CD14-positive monocyte (primary cell): ENCODE measurements around the gene PTPN14. TPM values are rescaled to one million over a fixed set of nuclear protein-coding genes. Genes with fewer than 3 reads are reported as not detected.

Experiments
- DNase-seq, 3 donors: peaks; one replicate each; pipeline ENCODE4 v3.0.0-alpha.2; 2011 to 2022
- H2AFZ ChIP-seq: 2 replicates; pipeline ENCODE4 v1.6.0; 2012; ENCODE audit warnings: mild to moderate bottlenecking, low read depth, low read length, inconsistent platforms; ENCODE audit not compliant: insufficient read depth, poor library complexity, severe bottlenecking
- H3K27ac ChIP-seq, 2 donors: 1 replicate in 1 of 2; 2 replicates in 1 of 2; pipeline ENCODE4 v1.5.1; 2012 to 2013; ENCODE audit warnings: low read length in 2 of 2, control low read depth in 1 of 2, inconsistent platforms in 1 of 2, low read depth in 1 of 2, mild to moderate bottlenecking in 1 of 2
- H3K27me3 ChIP-seq, 2 donors: one replicate each; pipeline versions ENCODE4 v1.6.0 to v1.6.1; 2011 to 2013; ENCODE audit warnings: low read length in 2 of 2; ENCODE audit not compliant: control insufficient read depth in 2 of 2, insufficient read depth in 2 of 2
- H3K36me3 ChIP-seq, 2 donors: replicated peaks in 1 of 2; 1 replicate in 1 of 2; 2 replicates in 1 of 2; pipeline versions ENCODE4 v1.5.1 to v1.6.1; 2012 to 2013; ENCODE audit warnings: low read length in 2 of 2, control low read depth in 1 of 2, inconsistent platforms in 1 of 2, mild to moderate bottlenecking in 1 of 2; ENCODE audit not compliant: insufficient read depth in 2 of 2, control insufficient read depth in 1 of 2
- H3K4me1 ChIP-seq, 2 donors: 1 replicate in 1 of 2; 2 replicates in 1 of 2; pipeline versions ENCODE4 v1.5.1 to v1.6.1; 2012 to 2013; ENCODE audit warnings: low read length in 2 of 2, control low read depth in 1 of 2, inconsistent platforms in 1 of 2, mild to moderate bottlenecking in 1 of 2, moderate library complexity in 1 of 2; ENCODE audit not compliant: insufficient read depth in 2 of 2, control insufficient read depth in 1 of 2
- H3K4me2 ChIP-seq: replicated peaks from 2 replicates; pipeline ENCODE3; 2012; ENCODE audit warnings: low read length, moderate library complexity, mild to moderate bottlenecking; ENCODE audit not compliant: poor library complexity, severe bottlenecking; ENCODE audit errors: extremely low read depth
- H3K4me3 ChIP-seq, 3 experiments: fragments of 200-600 bp in 1 of 3; sonication (generic) in 1 of 3; replicated peaks in 1 of 3; 1 replicate in 2 of 3; 2 replicates in 1 of 3; pipeline ENCODE4 v1.5.1; 2011 to 2013; ENCODE audit warnings: low read length in 3 of 3, mild to moderate bottlenecking in 3 of 3, control low read depth in 2 of 3, low read depth in 2 of 3, inconsistent platforms in 1 of 3, moderate library complexity in 1 of 3
- H3K79me2 ChIP-seq: 2 replicates; pipeline ENCODE4 v1.6.0; 2012; ENCODE audit warnings: mild to moderate bottlenecking, control low read depth, inconsistent platforms, low read length, moderate library complexity; ENCODE audit not compliant: insufficient read depth
- H3K9ac ChIP-seq: 2 replicates; pipeline ENCODE4 v1.6.0; 2017; ENCODE audit warnings: low read length, mild to moderate bottlenecking; ENCODE audit not compliant: insufficient read depth, poor library complexity, severe bottlenecking
- H3K9me3 ChIP-seq, 2 donors: replicated peaks in 1 of 2; 1 replicate in 1 of 2; 2 replicates in 1 of 2; pipeline versions ENCODE4 v1.5.1 to v1.6.1; 2012 to 2013; ENCODE audit warnings: low read length in 2 of 2, control low read depth in 1 of 2; ENCODE audit not compliant: control insufficient read depth in 1 of 2, insufficient read depth in 1 of 2
- H4K20me1 ChIP-seq: 2 replicates; pipeline ENCODE4 v1.6.0; 2012; ENCODE audit warnings: mild to moderate bottlenecking, low read length, control low read depth, moderate library complexity; ENCODE audit not compliant: insufficient read depth
- H3K27ac Mint-ChIP-seq, 7 donors: one replicate each; pipeline ENCODE4 v1.8.0; 2020; ENCODE audit warnings: mild to moderate bottlenecking in 7 of 7, mixed read lengths in 7 of 7, moderate library complexity in 6 of 7, inconsistent platforms in 2 of 7
- H3K27me3 Mint-ChIP-seq, 3 donors: one replicate each; pipeline ENCODE4 v1.8.0; 2021 to 2022; ENCODE audit warnings: low read depth in 3 of 3, mild to moderate bottlenecking in 3 of 3, mixed read lengths in 3 of 3, moderate library complexity in 3 of 3, inconsistent platforms in 1 of 3
- H3K36me3 Mint-ChIP-seq, 2 donors: one replicate each; pipeline ENCODE4 v1.8.0; 2020; ENCODE audit warnings: mixed read lengths in 2 of 2, inconsistent platforms in 1 of 2, mild to moderate bottlenecking in 1 of 2
- H3K4me1 Mint-ChIP-seq: one replicate; pipeline ENCODE4 v1.8.0; 2020; ENCODE audit warnings: mild to moderate bottlenecking, mixed read lengths
- H3K4me3 Mint-ChIP-seq, 2 donors: one replicate each; pipeline ENCODE4 v1.8.0; 2020; ENCODE audit warnings: mild to moderate bottlenecking in 2 of 2, mixed read lengths in 2 of 2, moderate library complexity in 1 of 2
- H3K9me3 Mint-ChIP-seq, 7 donors: one replicate each; pipeline ENCODE4 v1.8.0; 2020 to 2022; ENCODE audit warnings: mixed read lengths in 7 of 7, mild to moderate bottlenecking in 6 of 7, moderate library complexity in 6 of 7, inconsistent platforms in 2 of 7
- CTCF ChIP-seq: fragments of 200-600 bp; IDR thresholded peaks from one replicate; pipeline ENCODE4 v1.8.0; 2022; ENCODE audit warnings: antibody characterized with exemption, mild to moderate bottlenecking
- WGBS: methylation state at CpG from one replicate; pipeline ENCODE4 v1.1.5; 2013; ENCODE audit warnings: missing lambda C conversion rate; ENCODE audit not compliant: insufficient coverage; 5-methylcytosine and 5-hydroxymethylcytosine counted together
- intact Hi-C, 2 donors: fragments of 100-400 bp; cut with micrococcal nuclease; formaldehyde crosslinking; loops; one replicate each; pipeline versions ENCODE4 v1.15.0 to v1.15.1; 2023
- polyA plus RNA-seq, 3 donors: library from polyadenylated mRNA; depleted of rRNA in 1 of 3; unstranded in 2 of 3; stranded (reverse) in 1 of 3; fragments of 300-500 nt in 2 of 3; fragments of >200 nt in 1 of 3; fragmentation: Illumina TruSeq in 2 of 3; gene quantifications; 1 replicate in 2 of 3; 2 replicates in 1 of 3; pipeline ENCODE4 v1.2.3, GENCODE V29; 2012 to 2021

Gene PTPN14
- polyA plus RNA-seq, 3 donors: 0.01 TPM; not detected in 1

GRCh38 chr1:214317734-214318133 is 233.7 kb downstream of the PTPN14 start:
- Histone ChIP-seq H3K27ac (no peak overlapping the region), H3K4me2 (no peak overlapping the region), H3K79me2 (no peaks in the 10 kb centered on the region), H3K27me3 (no peaks in the 10 kb centered on the region), H3K4me3 (no peak overlapping the region), H2AFZ (no peak overlapping the region), H3K4me1 (no peaks in the 10 kb centered on the region), H3K36me3 (peaks cover 6 to 34% of the 10 kb centered on the region in 2 donors), H3K9me3 (no peaks in the 10 kb centered on the region), H3K9ac (no peak overlapping the region), H4K20me1 (no peaks in the 10 kb centered on the region)
- peaks cover 5% of the 10 kb centered on the region for H3K4me1 Mint-ChIP-seq
- intact Hi-C loops: no loop called here
- no peak for DNase-seq
- 100% methylated on average over 4 of the region's 5 CpGs for WGBS
- no peaks in the 10 kb centered on the region for H3K9me3 Mint-ChIP-seq
- no peaks in the 10 kb centered on the region for H3K27me3 Mint-ChIP-seq
- no peak overlapping the region for H3K4me3 Mint-ChIP-seq
- peaks cover 44 to 48% of the 10 kb centered on the region in 2 donors for H3K36me3 Mint-ChIP-seq
- peak overlapping the region in 1 of 7 donors; percentile 27 for H3K27ac Mint-ChIP-seq
- no peak for TF ChIP-seq CTCF

- peaks cover 44 to 45% of the 10 kb centered on the region in 2 donors for H3K36me3 Mint-ChIP-seq
- H3K27ac Mint-ChIP-seq: no peak overlapping the region
Observed at GRCh38 chr1:214317300-214317699, 234.1 kb downstream of the PTPN14 start.

More at GRCh38 chr1:214317300-214317699, 234.1 kb downstream of the PTPN14 start:
- Histone ChIP-seq H2AFZ (no peak overlapping the region), H3K27me3 (no peaks in the 10 kb centered on the region), H3K9me3 (no peaks in the 10 kb centered on the region), H3K36me3 (peaks cover 5 to 34% of the 10 kb centered on the region in 2 donors), H4K20me1 (no peaks in the 10 kb centered on the region), H3K4me3 (no peak overlapping the region), H3K4me2 (no peak overlapping the region), H3K79me2 (no peaks in the 10 kb centered on the region), H3K4me1 (no peaks in the 10 kb centered on the region), H3K9ac (no peak overlapping the region), H3K27ac (no peak overlapping the region)
- Mint-ChIP-seq H3K4me1 (peaks cover 5% of the 10 kb centered on the region), H3K9me3 (no peaks in the 10 kb centered on the region), H3K4me3 (no peak overlapping the region), H3K27me3 (no peaks in the 10 kb centered on the region)
- no peak for DNase-seq
- no peak for TF ChIP-seq CTCF
- intact Hi-C loops: no loop called here
- WGBS: 90% methylated on average over 2 of the region's 4 CpGs
